GM18508 (cell line): Measurements from ENCODE around the gene SPIRE1.

Source experiments
- ATAC-seq: cut with Tn5 transposase; IDR thresholded peaks from one replicate; pipeline ENCODE4 v1.9.1; 2021; ENCODE audit warnings: moderate number of reproducible peaks; ENCODE audit not compliant: insufficient read depth, unreplicated experiment

SPIRE1 gene

DNA sequence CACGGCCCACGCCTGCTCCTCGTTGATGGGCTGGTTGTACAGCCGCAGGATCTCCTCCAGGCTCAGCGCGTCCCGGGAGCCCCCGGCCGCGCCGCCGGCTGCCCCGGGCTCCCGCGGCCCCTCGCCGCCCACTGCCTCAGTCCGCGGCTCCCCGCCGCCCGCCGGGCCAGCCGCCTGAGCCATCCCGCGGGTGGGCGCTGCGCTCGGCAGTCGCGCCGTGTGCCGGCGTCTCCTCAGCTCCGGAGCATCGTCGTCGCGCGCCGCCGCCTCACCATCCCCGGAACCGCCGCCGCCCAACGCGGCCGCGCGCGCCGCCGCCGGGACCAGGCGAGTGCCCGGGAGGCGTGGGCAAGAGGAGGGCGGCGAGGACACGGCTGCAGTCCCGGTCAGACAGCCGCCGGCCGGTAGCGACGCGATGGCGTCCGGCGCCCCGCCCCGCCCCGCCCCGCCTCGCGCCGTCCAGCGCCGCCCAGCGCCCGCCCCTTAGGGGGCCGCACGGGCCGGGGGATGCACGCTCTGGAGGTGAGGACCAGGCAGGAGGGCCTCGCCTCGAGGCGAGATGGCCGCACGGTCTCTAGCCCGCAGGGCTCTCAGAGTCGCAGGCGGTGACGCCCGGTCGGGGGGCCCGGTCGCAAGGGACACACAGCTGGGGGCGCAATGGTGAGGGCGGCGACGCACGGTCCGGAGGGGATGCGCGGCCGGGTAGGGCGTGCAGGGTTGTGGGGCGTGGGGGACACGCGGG, at the start of gene SPIRE1:
Gene SPIRE1, minus strand, starts transcription at position 424 of the 742 bp plus-strand sequence. Its CDS starts 241 bp downstream, at position 183.
- no peak for ATAC-seq

DNA sequence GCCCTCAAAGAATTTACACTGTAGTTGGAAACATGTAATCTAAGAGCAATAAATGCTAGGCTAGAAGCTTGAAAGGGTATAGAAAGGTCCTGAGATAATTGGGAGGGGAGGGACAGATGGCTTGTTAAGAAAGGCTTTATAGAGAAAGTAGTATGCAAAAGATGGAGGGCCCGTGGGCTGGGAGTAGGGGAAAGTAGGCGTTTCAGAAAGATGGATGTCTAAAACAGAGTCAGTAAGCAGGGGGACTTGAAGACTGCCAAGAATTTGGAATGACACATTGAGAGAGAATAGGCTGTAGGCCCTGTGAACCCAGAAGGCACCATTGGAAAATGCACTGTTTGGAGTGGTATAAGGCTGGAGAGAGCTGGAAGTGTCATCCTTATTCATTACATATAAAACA, 45.8 kb upstream of the SPIRE1 start:
- no peak for ATAC-seq

DNA sequence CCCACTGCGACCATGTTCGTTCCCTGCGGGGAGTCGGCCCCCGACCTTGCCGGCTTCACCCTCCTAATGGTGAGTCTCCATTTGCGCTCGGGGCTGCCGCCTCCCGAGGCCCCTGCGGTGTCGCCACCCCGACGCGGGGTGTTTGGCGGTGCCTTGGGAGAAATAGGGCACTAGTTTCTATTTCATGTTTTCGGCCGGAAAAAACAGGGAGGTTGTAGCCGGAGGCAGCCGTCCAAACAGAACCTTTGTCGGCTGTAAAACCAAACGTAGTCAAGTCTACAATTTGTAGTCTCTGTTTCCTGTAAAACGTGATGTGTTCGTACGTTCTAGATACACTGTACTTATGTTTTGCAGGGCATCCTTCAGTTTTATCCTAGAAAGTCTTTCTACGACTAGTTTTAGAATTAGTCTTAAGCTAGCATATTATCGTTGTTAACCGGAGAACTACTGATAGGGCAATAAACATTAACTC, 45.2 kb upstream of the SPIRE1 start:
- ATAC-seq: no peak

DNA sequence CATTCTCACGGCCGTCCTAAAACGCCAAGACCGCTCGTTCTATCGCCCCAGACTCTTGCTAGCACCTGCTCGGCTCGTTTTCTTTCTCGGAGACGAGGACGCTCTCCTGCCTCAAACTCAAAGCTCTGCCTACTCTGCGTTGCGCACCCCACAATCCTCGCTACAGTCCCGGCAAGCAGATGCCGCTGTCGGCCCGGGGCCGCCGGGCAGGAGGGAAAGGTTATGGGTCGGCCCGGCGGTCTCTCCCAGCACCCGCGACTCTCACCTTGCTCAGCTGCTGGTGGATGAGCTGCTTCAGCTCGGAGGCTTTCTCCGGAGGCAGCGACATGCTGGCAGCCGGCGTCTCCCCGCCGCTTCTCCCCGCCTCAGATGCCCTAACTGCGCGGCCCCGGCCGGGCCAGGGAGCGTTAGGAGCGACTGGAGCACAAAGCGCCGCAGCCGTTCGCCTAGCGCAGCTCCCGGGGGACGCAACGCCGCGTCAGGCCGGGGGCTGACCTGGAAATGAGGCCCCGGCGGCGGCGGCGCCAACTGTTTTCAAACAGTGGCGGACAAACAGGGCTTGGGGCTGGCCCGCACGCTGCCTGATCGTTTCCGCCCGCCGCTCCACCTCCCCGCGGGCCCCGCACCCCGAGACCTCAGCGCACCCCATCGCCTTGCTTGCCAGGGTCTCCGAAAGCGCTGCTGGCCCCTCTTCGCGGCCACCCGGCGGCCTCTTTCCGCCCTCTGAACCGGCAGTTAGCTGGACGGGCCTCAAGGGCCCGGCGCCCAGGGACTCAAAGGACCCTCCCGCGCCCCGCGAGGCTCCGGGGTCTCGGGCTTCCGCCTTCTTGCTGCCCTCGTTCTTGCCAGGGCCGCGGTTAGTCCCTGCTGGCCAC, 44.6 kb upstream of the SPIRE1 start, which contains the start of the genes CEP76 and PSMG2:
Gene CEP76, minus strand, starts transcription at position 503 of the 875 bp plus-strand sequence. Its CDS starts 175 bp downstream, at position 328.
Gene PSMG2, plus strand, starts transcription at position 822 of the 875 bp plus-strand sequence. CDS start 66 bp downstream, outside the sequence.
- peak; percentile 38 for ATAC-seq

DNA sequence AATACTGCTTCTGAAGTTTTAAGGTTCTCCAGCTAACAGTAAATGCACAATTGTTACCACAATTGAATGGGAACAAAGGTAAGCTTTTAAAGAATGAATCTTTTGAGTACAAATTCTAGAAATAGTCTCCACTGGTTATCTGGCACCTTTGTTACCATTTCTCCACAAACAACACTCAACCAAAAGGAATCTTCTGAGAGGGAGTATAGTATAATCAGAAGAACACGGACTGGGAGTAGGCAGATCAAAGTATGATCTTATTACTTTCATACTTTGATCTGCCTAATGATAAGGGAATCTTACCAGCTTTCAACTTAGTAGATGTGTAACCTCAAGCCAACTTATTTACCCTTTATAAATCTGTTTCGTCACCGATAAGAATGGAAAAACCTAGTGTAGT, 43.3 kb upstream of the SPIRE1 start:
- ATAC-seq: no peak

DNA sequence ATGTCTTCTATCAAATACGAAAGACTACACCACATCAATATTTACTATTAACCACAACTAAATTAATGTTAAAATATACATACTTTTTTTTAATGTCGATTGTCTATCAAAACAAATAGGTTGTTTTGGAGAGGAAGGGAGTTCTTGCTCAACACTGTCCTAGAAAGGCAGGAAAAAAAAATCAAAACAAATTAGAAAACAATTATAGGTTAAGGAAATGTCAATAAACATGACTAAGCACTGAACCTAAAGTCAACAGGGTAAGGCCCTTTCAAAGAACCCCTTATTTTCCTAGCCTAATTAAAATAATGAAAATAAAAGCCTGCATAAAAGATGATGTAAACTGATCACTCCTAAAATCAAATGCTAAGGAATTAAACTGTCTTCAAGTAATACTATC, 41.8 kb upstream of the SPIRE1 start:
- ATAC-seq: no peak

DNA sequence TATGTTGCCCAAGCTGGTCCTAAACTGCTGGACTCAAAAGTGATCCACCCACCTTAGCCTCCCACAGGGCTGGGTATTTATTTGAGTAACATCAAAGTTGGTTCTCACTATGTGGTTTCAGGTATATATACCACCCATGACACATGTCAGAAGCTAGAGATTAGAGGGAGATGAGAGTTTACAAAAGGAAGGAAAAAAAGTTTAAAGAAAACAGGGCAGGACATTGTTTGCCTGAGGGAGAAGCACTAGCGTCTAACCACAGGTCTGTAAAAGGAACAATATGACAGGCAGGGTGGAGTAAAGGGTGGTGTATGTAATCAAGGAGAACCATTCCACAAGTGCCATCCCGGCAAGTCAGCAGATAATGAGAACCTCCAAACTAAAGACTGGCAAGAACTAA, 36.1 kb upstream of the SPIRE1 start:
- ATAC-seq: no peak

DNA sequence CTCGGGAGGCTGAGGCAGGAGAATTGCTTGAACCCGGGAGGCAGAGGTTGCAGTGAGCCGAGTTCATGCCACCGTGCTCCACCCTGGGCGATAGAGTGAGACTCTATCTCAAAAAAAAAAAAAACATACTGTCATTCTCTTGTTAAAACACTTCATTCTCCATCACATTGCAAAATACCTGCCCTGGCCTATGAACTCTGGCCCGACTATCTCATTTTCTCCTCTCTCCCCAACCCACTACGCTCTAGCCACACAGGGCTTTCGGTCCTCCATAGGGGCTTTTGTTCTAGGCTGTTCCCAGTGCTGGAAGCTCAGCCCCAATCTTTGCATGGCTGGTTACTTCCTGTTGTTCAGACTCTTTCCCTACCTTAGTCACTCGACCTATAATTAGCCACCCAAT, 34.3 kb upstream of the SPIRE1 start:
- ATAC-seq: no peak

DNA sequence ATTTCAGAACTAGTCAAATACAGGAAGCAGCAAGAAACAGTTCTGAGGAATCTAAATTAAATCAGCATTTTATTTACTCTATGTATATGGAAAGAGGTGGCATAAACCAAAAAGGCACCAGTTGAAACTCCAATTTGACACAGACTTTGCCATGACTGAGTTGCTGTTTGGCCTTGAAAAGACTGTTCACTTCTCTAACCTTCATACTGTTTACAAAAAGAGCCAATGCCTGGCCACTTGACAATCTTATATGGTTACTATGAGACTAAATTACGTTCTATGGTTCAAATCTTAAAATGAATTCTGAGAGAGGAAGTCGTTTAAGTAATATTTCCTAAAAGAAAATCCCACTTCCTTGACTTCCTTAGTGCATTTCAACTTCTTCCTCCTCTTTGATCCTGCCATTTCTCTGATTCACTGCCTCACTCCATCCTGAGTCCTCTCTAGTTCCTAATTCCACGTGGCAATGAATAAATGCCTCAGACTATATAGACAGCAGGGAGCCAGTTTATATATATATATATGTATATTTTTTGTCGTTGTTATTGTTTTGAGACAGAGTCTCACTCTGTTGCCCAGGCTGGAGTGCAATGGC, 31.4 kb upstream of the SPIRE1 start:
- no peak for ATAC-seq

DNA sequence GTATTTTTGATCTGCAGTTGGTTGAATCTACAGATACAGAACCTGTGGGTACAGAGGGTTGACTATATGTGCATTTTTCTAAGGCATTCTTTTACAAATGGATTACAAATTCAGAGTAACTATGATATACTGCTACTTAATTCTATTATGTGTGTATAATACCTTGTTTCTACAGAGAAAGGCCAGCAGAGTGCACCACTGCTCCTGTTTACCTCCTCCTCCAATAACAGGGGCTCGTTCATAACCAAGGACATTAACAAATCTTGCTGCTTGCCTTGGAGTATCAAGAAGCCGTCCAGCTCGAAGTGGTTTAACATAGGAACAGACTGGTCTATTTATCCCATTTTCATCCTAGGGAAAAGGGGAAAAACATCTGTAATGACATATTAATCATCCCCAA, 28.2 kb upstream of the SPIRE1 start:
- no peak for ATAC-seq

DNA sequence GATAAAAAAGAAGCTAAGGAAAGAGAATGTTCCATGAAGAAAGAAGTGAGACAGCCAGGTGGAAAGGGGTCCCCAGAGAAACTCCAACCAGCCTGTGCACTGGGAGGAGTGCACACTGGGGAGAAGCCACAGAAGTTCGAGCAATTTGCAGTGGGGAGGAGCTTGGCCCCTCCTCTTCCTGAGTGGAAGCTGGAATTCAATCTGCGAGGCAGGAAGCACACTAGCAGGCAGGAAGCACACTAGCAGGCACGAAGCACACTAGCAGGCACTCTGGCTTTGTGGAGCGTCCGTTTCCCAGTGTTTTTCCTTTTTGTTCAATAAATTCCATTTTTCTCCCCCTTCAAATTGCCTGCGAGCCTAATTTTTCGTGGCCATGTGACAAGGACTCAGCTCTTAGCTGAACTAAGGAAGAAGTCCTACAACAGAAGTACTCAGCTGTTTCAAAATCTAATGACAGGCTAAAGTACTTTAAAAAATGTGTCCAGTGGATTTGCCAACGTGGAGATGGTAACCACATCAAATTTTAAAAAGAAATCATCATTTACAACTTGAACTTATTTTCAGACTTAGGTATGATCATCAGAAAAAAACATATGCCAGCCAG, 21.4 kb upstream of the SPIRE1 start:
- no peak for ATAC-seq

DNA sequence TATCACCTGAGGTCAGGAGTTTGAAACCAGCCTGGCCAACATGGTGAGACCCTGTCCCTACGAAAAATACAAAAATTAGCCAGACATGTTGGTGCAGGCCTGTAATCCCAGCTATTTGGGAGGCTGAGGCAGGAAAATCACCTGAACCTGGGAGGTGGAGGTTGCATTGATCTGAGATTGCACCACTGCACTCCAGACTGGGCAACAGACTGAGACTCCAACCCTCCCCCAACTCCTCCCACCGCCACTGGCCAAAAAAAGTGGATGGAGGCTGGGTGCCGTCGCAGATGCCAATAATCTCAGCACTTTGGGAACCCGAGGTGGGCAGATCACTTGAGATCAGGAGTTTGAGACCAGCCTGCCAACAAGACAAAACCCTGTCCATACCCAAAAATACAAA, 10.1 kb upstream of the SPIRE1 start:
- no peak for ATAC-seq

DNA sequence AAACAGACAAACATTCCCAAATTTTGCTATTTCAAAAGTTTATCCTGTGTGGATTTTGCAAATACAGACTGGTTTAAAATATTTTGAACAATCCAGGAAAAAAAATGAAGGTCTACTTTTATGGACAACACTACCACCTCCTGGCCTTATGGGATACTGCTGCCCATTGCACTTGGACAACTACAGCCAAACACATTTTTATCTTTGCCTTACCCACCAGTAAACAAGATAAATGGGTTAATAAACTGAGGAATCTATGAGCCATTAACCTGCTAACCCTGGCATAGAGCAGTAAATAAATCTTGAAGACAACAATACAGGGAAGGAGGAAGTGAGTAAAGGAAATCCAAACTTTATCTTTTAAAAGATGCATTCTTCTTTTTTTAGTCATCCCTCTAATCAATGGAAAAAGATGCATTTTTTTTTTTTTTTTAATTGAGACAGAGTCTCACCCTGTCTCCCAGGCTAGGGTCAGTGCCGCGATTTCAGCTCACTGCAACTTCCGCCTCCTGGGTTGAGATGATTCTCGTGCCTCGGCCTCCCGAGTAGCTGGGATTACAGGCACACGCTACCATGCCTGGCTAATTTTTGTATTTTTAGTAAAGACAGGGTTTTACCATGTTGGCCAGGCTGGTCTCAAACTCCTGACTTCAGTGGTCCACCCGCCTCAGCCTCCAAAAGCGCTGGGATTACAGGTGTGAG, 2.1 kb upstream of the SPIRE1 start:
- ATAC-seq: no peak

DNA sequence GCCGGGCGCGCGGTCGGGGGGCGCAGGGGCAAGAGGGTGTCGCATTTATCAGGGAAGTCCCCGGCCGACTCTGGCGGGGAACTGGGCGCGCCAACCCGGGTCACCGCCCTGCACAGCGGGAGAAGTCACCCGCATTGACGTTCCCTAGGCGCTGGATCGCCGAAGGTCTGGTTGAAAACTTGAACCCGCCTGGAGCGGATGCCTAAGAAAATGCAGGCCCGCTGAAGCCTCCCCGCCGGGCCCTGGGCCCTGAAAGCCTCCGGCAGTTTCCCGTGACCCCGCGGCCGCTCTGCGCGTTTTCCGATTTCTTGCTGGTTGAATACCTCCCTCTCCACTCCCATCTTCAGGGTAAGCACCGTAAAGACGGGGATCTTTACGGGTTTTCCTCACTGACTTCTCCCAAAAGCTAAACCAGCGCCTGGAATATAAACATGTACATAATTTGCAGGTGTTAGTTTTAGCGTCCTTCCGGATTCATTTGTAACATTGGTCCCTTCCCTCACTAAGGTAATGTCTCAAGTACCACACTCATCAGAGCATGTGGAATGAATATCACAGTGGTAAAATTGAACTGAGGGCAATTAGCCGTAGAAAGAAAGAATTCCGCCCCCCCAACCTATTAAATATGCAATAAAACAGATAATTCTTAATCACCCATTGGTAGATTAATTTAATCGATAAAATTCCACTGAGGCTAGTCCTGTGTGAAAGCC, 675 bp upstream of the SPIRE1 start:
- no peak for ATAC-seq

DNA sequence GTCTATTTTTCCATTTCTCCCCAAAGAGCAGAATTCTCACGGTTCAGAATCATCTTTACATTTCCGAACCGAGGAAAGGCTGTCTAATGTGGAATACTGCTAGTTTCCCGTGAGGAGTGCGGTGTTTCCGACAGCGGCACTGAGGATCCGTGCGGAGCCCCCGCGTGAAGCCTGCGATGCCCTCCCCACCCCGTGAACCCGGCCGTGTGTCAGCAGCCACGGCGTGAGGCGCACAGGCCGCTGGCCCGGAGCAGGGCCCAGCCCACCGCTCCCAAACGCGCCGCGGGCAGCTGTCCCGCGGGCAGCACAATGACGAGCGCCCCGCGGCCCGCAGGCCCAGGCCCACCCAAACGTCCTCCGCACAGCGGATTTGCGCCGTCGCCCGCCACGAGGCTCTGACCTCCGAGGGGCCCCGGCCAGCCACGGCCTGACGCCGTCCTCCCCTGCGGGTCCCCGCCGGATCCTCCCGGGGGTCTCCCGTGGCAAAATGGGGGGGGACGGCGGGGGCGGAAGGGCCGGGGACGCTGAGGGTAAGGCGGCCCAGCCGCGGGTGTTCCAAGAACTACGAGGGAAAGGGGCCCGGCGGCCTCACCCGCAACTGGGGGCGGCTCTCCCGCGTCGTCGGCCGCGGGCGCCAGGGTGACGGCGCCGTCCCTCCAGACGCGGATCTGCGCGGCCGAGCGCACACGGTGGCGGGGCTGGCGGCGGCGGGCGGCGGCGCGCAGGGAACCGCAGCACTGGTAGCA, 796 bp downstream of the SPIRE1 start:
- no peak for ATAC-seq

DNA sequence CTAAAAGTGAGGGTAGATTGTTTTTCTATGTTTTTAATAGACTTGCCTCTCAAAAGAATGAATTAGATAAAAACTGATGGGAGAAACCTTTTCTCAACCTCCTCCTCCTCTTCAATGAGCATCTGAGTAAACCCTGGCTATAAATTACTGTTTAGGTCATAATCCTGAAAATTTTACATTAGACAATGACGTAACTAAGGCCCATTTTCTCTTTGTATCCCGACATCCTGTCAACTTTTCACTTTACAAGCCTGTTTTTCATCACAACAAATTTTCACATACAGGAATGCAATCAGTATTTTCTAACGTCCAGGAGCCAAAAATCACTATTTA, 1.3 kb downstream of the SPIRE1 start:
- no peak for ATAC-seq

DNA sequence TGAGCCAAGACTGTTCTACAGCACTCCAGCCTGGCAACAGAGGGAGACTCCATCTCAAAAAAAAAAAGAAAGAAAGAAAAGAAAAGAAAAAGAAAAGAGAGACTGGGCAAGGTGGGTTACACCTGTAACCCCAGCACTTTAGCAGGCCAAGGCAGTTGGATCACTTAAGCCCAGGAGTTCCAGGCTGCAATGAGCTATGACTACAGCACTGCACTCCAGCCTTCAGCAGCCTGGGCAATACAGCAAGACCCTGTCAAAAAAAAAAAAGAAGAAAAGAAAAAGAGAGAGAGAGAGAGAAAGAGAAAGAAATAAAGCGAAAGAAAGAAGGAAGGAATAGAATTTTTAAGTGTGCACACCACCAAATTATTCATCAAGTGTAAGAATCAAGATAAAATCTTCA, 2.9 kb downstream of the SPIRE1 start:
- ATAC-seq: no peak

DNA sequence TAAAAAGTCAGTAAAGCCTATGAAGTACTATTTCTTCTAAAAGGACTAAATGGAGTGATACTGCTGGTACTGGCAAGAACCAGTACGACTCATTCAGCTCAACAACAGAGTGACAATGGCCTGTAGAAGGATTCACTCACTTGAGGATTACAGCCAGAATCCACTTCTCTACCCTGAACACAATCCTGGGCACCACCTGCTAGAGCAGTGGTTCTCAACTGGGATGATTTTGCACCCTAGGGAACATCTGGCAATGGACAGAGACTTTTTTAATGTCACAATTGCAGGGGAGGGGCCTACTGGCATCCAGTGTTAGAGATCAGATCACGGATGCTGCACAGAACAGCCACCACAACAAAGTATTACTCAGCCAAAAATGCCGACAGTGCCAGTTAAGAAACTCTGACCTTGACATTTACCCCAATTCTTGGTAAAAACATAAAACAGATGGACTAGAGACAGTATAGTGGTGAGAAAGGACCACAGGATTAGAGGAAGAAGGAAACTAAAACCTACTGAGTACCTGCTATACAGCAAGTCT, 5.0 kb downstream of the SPIRE1 start:
- no peak for ATAC-seq
